ENCODE measurements around the gene TFG. TPM values are rescaled to one million over a fixed set of nuclear protein-coding genes. Genes with fewer than 3 reads are reported as not detected.
A peak's percentile ranks its signal among the peaks of the same experiment; 100 is the strongest.
"Not testable (repeated sequence)": the region's sequence is repeated elsewhere in the genome, so short reads cannot be mapped to it uniquely, and the experiment has no call there.

TFG gene
- total RNA-seq (2022) (139 and 143 TPM in 2 replicates), Bru-seq, nascent RNA (percentile 98 among the genes with signal in this experiment), BruChase-seq, experiment 1, labeled RNA remaining after a 6-hour chase (percentile 93 among the genes with signal in this experiment), BruChase-seq, experiment 2, labeled RNA remaining after a 2-hour chase (percentile 89 among the genes with signal in this experiment)
- long read RNA-seq, transcript TFG-204 (8 exons, 1,783 nt): minor isoform, 80 of 310 reads
- long read RNA-seq, transcript TFG-201 (8 exons, 1,978 nt): major isoform, 199 of 310 reads
- long read RNA-seq, transcript TFG-208 (8 exons, 1,696 nt): minor isoform, 6 of 310 reads
- long read RNA-seq, transcript TFG-202 (8 exons, 1,716 nt): minor isoform, 6 of 310 reads
- long read RNA-seq, partial matches to known transcripts: 4 of 310 reads
- long read RNA-seq, other reads (novel, unspliced or antisense): 14 of 310 reads

GRCh38 chr3:100708989-100709841 is at the start of gene TFG:
Gene TFG, plus strand, starts transcription at chr3:100709494. Its CDS starts 4,192 bp downstream, at chr3:100713686.
- BruUV-seq (replicated peaks): no TSS peak
- no peaks in the 10 kb centered on the region for H3K9me3 Mint-ChIP-seq (ENCODE audit: low read depth, unreplicated experiment)
- peak within 1 kb of the TSS; percentile 80 for H3K4me3 Mint-ChIP-seq (ENCODE audit: low read depth, unreplicated experiment)
- intact Hi-C loops (cut with micrococcal nuclease; ENCODE audit: unreplicated experiment): no loop called here
- peak; percentile 98 for DNase-seq
- H3K36me3 Mint-ChIP-seq (ENCODE audit: insufficient read depth, unreplicated experiment): peaks cover 58% of the 10 kb centered on the region
- H3K4me1 Mint-ChIP-seq (ENCODE audit: low read depth, unreplicated experiment): peaks cover 41% of the 10 kb centered on the region
- CTCF ChIA-PET: interaction anchor here (0.7 to 2.5 kb wide), 5 partner anchors 67 to 314 kb away, joined by 3 to 13 read pairs (median 3); no protein-coding TSS in a partner anchor
- H3K27ac Mint-ChIP-seq (ENCODE audit: unreplicated experiment): peak within 1 kb of the TSS; percentile 94
- no peaks in the 10 kb centered on the region for H3K27me3 Mint-ChIP-seq (ENCODE audit: unreplicated experiment)
- no peak for TF ChIP-seq CTCF (IDR thresholded peaks at IDR 0.05; ENCODE audit: unreplicated experiment)

- H3K27ac Mint-ChIP-seq (ENCODE audit: unreplicated experiment); H3K36me3 Mint-ChIP-seq (ENCODE audit: insufficient read depth, unreplicated experiment); DNase-seq; CTCF ChIA-PET; H3K4me1 Mint-ChIP-seq (ENCODE audit: low read depth, unreplicated experiment); H3K9me3 Mint-ChIP-seq (ENCODE audit: low read depth, unreplicated experiment); H3K27me3 Mint-ChIP-seq (ENCODE audit: unreplicated experiment); H3K4me3 Mint-ChIP-seq (ENCODE audit: low read depth, unreplicated experiment); BruUV-seq (replicated peaks); intact Hi-C loops (cut with micrococcal nuclease; ENCODE audit: unreplicated experiment): not testable (repeated sequence)
Observed at GRCh38 chr3:100661294-100661693, 48.0 kb upstream of the TFG start.

GRCh38 chr3:100662113-100662823 is 47.0 kb upstream of the TFG start:
- CTCF ChIA-PET: interaction anchor here (0.6 kb wide), 1 partner anchor 41 kb away, joined by 3 read pairs; no protein-coding TSS in a partner anchor
- H3K4me1 Mint-ChIP-seq (ENCODE audit: low read depth, unreplicated experiment): peaks cover 6% of the 10 kb centered on the region
- intact Hi-C loops (cut with micrococcal nuclease; ENCODE audit: unreplicated experiment): no loop called here
- H3K4me3 Mint-ChIP-seq (ENCODE audit: low read depth, unreplicated experiment): no peak overlapping the region
- BruUV-seq (replicated peaks): no TSS peak
- no peak overlapping the region for H3K27ac Mint-ChIP-seq (ENCODE audit: unreplicated experiment)
- no peaks in the 10 kb centered on the region for H3K36me3 Mint-ChIP-seq (ENCODE audit: insufficient read depth, unreplicated experiment)
- DNase-seq: no peak
- no peaks in the 10 kb centered on the region for H3K9me3 Mint-ChIP-seq (ENCODE audit: low read depth, unreplicated experiment)
- TF ChIP-seq CTCF (IDR thresholded peaks at IDR 0.05; ENCODE audit: unreplicated experiment): no peak
- H3K27me3 Mint-ChIP-seq (ENCODE audit: unreplicated experiment): no peaks in the 10 kb centered on the region

GRCh38 chr3:100665230-100665629 is 44.1 kb upstream of the TFG start:
- BruUV-seq (replicated peaks): no TSS peak
- H3K36me3 Mint-ChIP-seq (ENCODE audit: insufficient read depth, unreplicated experiment): no peaks in the 10 kb centered on the region
- H3K27ac Mint-ChIP-seq (ENCODE audit: unreplicated experiment): no peak overlapping the region
- CTCF ChIA-PET: interaction anchor here (0.7 kb wide), 1 partner anchor 665 kb away, joined by 4 read pairs; no protein-coding TSS in a partner anchor
- peaks cover 6% of the 10 kb centered on the region for H3K4me1 Mint-ChIP-seq (ENCODE audit: low read depth, unreplicated experiment)
- intact Hi-C loops (cut with micrococcal nuclease; ENCODE audit: unreplicated experiment): no loop called here
- no peak overlapping the region for H3K4me3 Mint-ChIP-seq (ENCODE audit: low read depth, unreplicated experiment)
- TF ChIP-seq CTCF (IDR thresholded peaks at IDR 0.05; ENCODE audit: unreplicated experiment): no peak
- no peaks in the 10 kb centered on the region for H3K9me3 Mint-ChIP-seq (ENCODE audit: low read depth, unreplicated experiment)
- H3K27me3 Mint-ChIP-seq (ENCODE audit: unreplicated experiment): no peaks in the 10 kb centered on the region
- DNase-seq: no peak

- H3K36me3 Mint-ChIP-seq (ENCODE audit: insufficient read depth, unreplicated experiment); H3K9me3 Mint-ChIP-seq (ENCODE audit: low read depth, unreplicated experiment); DNase-seq; intact Hi-C loops (cut with micrococcal nuclease; ENCODE audit: unreplicated experiment); H3K27ac Mint-ChIP-seq (ENCODE audit: unreplicated experiment); H3K4me3 Mint-ChIP-seq (ENCODE audit: low read depth, unreplicated experiment); CTCF ChIA-PET; BruUV-seq (replicated peaks); H3K4me1 Mint-ChIP-seq (ENCODE audit: low read depth, unreplicated experiment); H3K27me3 Mint-ChIP-seq (ENCODE audit: unreplicated experiment): not testable (repeated sequence)
Observed at GRCh38 chr3:100666699-100667098, 42.6 kb upstream of the TFG start.

- CTCF ChIA-PET; BruUV-seq (replicated peaks); H3K9me3 Mint-ChIP-seq (ENCODE audit: low read depth, unreplicated experiment); DNase-seq; intact Hi-C loops (cut with micrococcal nuclease; ENCODE audit: unreplicated experiment); H3K4me1 Mint-ChIP-seq (ENCODE audit: low read depth, unreplicated experiment); H3K27me3 Mint-ChIP-seq (ENCODE audit: unreplicated experiment); H3K27ac Mint-ChIP-seq (ENCODE audit: unreplicated experiment); H3K36me3 Mint-ChIP-seq (ENCODE audit: insufficient read depth, unreplicated experiment); H3K4me3 Mint-ChIP-seq (ENCODE audit: low read depth, unreplicated experiment): not testable (repeated sequence)
Observed at GRCh38 chr3:100667316-100667715, 42.0 kb upstream of the TFG start.

DNA sequence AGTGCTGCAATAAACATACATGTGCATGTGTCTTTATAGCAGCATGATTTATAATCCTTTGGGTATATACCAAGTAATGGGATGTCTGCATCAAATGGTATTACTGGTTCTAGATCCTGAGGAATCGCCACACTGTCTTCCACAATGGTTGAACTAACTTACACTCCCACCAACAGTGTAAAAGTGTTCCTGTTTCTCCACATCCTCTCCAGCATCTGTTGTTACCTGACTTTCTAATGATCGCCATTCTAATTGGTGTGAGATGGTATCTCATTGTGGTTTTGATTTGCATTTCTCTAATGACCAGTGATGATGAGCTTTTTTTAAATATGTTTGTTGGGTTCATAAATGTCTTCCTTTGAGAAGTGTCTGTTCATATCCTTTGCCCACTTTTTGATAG is 38.3 kb upstream of the TFG start:
- DNase-seq; H3K27ac Mint-ChIP-seq (ENCODE audit: unreplicated experiment); intact Hi-C loops (cut with micrococcal nuclease; ENCODE audit: unreplicated experiment); H3K4me3 Mint-ChIP-seq (ENCODE audit: low read depth, unreplicated experiment); BruUV-seq (replicated peaks); H3K36me3 Mint-ChIP-seq (ENCODE audit: insufficient read depth, unreplicated experiment); H3K4me1 Mint-ChIP-seq (ENCODE audit: low read depth, unreplicated experiment); CTCF ChIA-PET; H3K9me3 Mint-ChIP-seq (ENCODE audit: low read depth, unreplicated experiment); H3K27me3 Mint-ChIP-seq (ENCODE audit: unreplicated experiment): not testable (repeated sequence)

All from Calu3 (cell line).